Chondrocyte (in vitro differentiated cells): ENCODE results near the gene PRELID2. TPM values are rescaled to one million over a fixed set of nuclear protein-coding genes. Genes with fewer than 3 reads are reported as not detected.
"Not testable (repeated sequence)": the region's sequence is repeated elsewhere in the genome, so short reads cannot be mapped to it uniquely, and the experiment has no call there.

Experiments used
- DNase-seq: peaks from one replicate; pipeline ENCODE4 v3.0.0; 2021; ENCODE audit warnings: mixed read lengths, low spot score
- H3K27ac Mint-ChIP-seq: one replicate; pipeline ENCODE4 v1.8.0; 2021; ENCODE audit warnings: mild to moderate bottlenecking, moderate library complexity, mixed read lengths; ENCODE audit not compliant: unreplicated experiment
- H3K27me3 Mint-ChIP-seq: 2 replicates; pipeline ENCODE4 v1.8.0; 2021; ENCODE audit warnings: low read depth, mixed read lengths
- H3K36me3 Mint-ChIP-seq: 2 replicates; pipeline ENCODE4 v1.8.0; 2021; ENCODE audit warnings: low read depth, mixed read lengths
- H3K4me1 Mint-ChIP-seq: 2 replicates; pipeline ENCODE4 v1.8.0; 2021; ENCODE audit warnings: low read depth, mild to moderate bottlenecking, mixed read lengths
- H3K4me3 Mint-ChIP-seq: one replicate; pipeline ENCODE4 v1.8.0; 2021; ENCODE audit warnings: mild to moderate bottlenecking, moderate library complexity, mixed read lengths; ENCODE audit not compliant: unreplicated experiment
- H3K9me3 Mint-ChIP-seq: 2 replicates; pipeline ENCODE4 v1.8.0; 2021; ENCODE audit warnings: low read depth, mixed read lengths
- CTCF ChIP-seq: fragments of 200-600 bp; sonication (generic); IDR thresholded peaks from 2 replicates; pipeline ENCODE4 v1.5.0; 2021; ENCODE audit warnings: antibody characterized with exemption, mild to moderate bottlenecking, moderate library complexity
- total RNA-seq: library from RNA; stranded (reverse); gene quantifications from 3 replicates; pipeline ENCODE4 v1.2.1, GENCODE V29; 2021

The PRELID2 gene
- total RNA-seq, 1 donor from 2014 or later = 6.2 TPM

- DNase-seq = no peak
- Mint-ChIP-seq H3K27ac (no peak overlapping the region), H3K4me1 (no peaks in the 10 kb centered on the region), H3K27me3 (no peaks in the 10 kb centered on the region), H3K4me3 (no peak overlapping the region), H3K36me3 (no peaks in the 10 kb centered on the region), H3K9me3 (peaks cover 2% of the 10 kb centered on the region)
- no peak for TF ChIP-seq CTCF
Measured at GRCh38 chr5:145867806-145868205, 32.7 kb upstream of the PRELID2 start.

- not testable (repeated sequence) for H3K9me3 Mint-ChIP-seq, H3K36me3 Mint-ChIP-seq, H3K27me3 Mint-ChIP-seq, H3K4me1 Mint-ChIP-seq, H3K27ac Mint-ChIP-seq, DNase-seq, H3K4me3 Mint-ChIP-seq
Measured at GRCh38 chr5:145864432-145864831, 29.3 kb upstream of the PRELID2 start.

- Mint-ChIP-seq H3K4me1 (peaks cover 5% of the 10 kb centered on the region), H3K27ac (no peak overlapping the region), H3K27me3 (no peaks in the 10 kb centered on the region), H3K4me3 (no peak overlapping the region), H3K9me3 (peaks cover 2% of the 10 kb centered on the region), H3K36me3 (no peaks in the 10 kb centered on the region)
- DNase-seq = no peak
- no peak for TF ChIP-seq CTCF
Measured at GRCh38 chr5:145863003-145863402, 27.9 kb upstream of the PRELID2 start.

GRCh38 chr5:145859897-145860296 is 24.8 kb upstream of the PRELID2 start:
- H3K4me3 Mint-ChIP-seq = no peak overlapping the region
- H3K9me3 Mint-ChIP-seq = peaks cover 2% of the 10 kb centered on the region

GRCh38 chr5:145859453-145859852 is 24.3 kb upstream of the PRELID2 start:
- H3K27me3 Mint-ChIP-seq = no peaks in the 10 kb centered on the region
- peaks cover under 1% of the 10 kb centered on the region for H3K9me3 Mint-ChIP-seq
- H3K36me3 Mint-ChIP-seq = no peaks in the 10 kb centered on the region
- no peak overlapping the region for H3K27ac Mint-ChIP-seq
- no peak for DNase-seq
- no peak for TF ChIP-seq CTCF
- peaks cover 20% of the 10 kb centered on the region for H3K4me1 Mint-ChIP-seq
- H3K4me3 Mint-ChIP-seq = no peak overlapping the region

More at GRCh38 chr5:145859897-145860296, 24.8 kb upstream of the PRELID2 start:
- no peak for DNase-seq
- peaks cover 15% of the 10 kb centered on the region for H3K4me1 Mint-ChIP-seq
- no peaks in the 10 kb centered on the region for H3K36me3 Mint-ChIP-seq
- H3K27me3 Mint-ChIP-seq = no peaks in the 10 kb centered on the region
- H3K27ac Mint-ChIP-seq = no peak overlapping the region
- TF ChIP-seq CTCF = peak; percentile 19

- TF ChIP-seq CTCF = no peak
- H3K4me1 Mint-ChIP-seq = peaks cover 21% of the 10 kb centered on the region
- DNase-seq = no peak
- H3K4me3 Mint-ChIP-seq = no peak overlapping the region
- no peak overlapping the region for H3K27ac Mint-ChIP-seq
- no peaks in the 10 kb centered on the region for H3K27me3 Mint-ChIP-seq
- no peaks in the 10 kb centered on the region for H3K9me3 Mint-ChIP-seq
- H3K36me3 Mint-ChIP-seq = no peaks in the 10 kb centered on the region
Measured at GRCh38 chr5:145858959-145859358, 23.8 kb upstream of the PRELID2 start.
